ENCODE measurements around the gene LIPF.
"Not testable (repeated sequence)": the region's sequence is repeated elsewhere in the genome, so short reads cannot be mapped to it uniquely, and the experiment has no call there.

Gene LIPF

GRCh38 chr10:88672041-88672440 lies 7.8 kb downstream of the LIPF start:
- DNase-seq (ENCODE audit: low read depth in 1 of 2, low spot score in 1 of 2): no peak

GRCh38 chr10:88676283-88677060 lies 12.2 kb downstream of the LIPF start:
- DNase-seq (ENCODE audit: low read depth in 1 of 2, low spot score in 1 of 2): no peak

GRCh38 chr10:88680958-88681357 lies 16.7 kb downstream of the LIPF start:
- DNase-seq (ENCODE audit: low read depth in 1 of 2, low spot score in 1 of 2): no peak

GRCh38 chr10:88682491-88682890 lies 18.2 kb downstream of the LIPF start:
- DNase-seq (ENCODE audit: low read depth in 1 of 2, low spot score in 1 of 2): no peak

- no peak for DNase-seq (ENCODE audit: low read depth in 1 of 2, low spot score in 1 of 2)
Measured at GRCh38 chr10:88687853-88688467, 23.7 kb downstream of the LIPF start.

GRCh38 chr10:88689366-88689765 lies 25.1 kb downstream of the LIPF start:
- no peak for DNase-seq (ENCODE audit: low read depth in 1 of 2, low spot score in 1 of 2)

- no peak for DNase-seq (ENCODE audit: low read depth in 1 of 2, low spot score in 1 of 2)
Measured at GRCh38 chr10:88693392-88694020, 29.3 kb downstream of the LIPF start.

- DNase-seq (ENCODE audit: low read depth in 1 of 2, low spot score in 1 of 2): no peak
Measured at GRCh38 chr10:88702848-88703597, 38.8 kb downstream of the LIPF start.

- DNase-seq (ENCODE audit: low read depth in 1 of 2, low spot score in 1 of 2): no peak
Measured at GRCh38 chr10:88705958-88706357, 41.7 kb downstream of the LIPF start, which contains the start of gene LIPK. Gene LIPK (plus strand): TSS chr10:88706249. CDS start chr10:88724544, 18,295 bp downstream.

- no peak for DNase-seq (ENCODE audit: low read depth in 1 of 2, low spot score in 1 of 2)
Measured at GRCh38 chr10:88707429-88708155, 43.4 kb downstream of the LIPF start.

GRCh38 chr10:88709361-88709760 lies 45.1 kb downstream of the LIPF start:
- not testable (repeated sequence) for DNase-seq (ENCODE audit: low read depth in 1 of 2, low spot score in 1 of 2)

- DNase-seq (ENCODE audit: low read depth in 1 of 2, low spot score in 1 of 2): no peak
Measured at GRCh38 chr10:88715517-88715916, 51.3 kb downstream of the LIPF start.

- no peak for DNase-seq (ENCODE audit: low read depth in 1 of 2, low spot score in 1 of 2)
Measured at GRCh38 chr10:88721392-88721791, 57.1 kb downstream of the LIPF start.

GRCh38 chr10:88725798-88726197 lies 61.6 kb downstream of the LIPF start:
- no peak for DNase-seq (ENCODE audit: low read depth in 1 of 2, low spot score in 1 of 2)

GRCh38 chr10:88728107-88728763 lies 64.0 kb downstream of the LIPF start:
- no peak for DNase-seq (ENCODE audit: low read depth in 1 of 2, low spot score in 1 of 2)

All from activated T-helper 1 cell treated with anti-CD3 and anti-CD28 coated beads, Interleukin-2, amount 50 U/mL, for 16 hours (primary cell).